ENCODE measurements around the gene SLC10A7.

The SLC10A7 gene

DNA sequence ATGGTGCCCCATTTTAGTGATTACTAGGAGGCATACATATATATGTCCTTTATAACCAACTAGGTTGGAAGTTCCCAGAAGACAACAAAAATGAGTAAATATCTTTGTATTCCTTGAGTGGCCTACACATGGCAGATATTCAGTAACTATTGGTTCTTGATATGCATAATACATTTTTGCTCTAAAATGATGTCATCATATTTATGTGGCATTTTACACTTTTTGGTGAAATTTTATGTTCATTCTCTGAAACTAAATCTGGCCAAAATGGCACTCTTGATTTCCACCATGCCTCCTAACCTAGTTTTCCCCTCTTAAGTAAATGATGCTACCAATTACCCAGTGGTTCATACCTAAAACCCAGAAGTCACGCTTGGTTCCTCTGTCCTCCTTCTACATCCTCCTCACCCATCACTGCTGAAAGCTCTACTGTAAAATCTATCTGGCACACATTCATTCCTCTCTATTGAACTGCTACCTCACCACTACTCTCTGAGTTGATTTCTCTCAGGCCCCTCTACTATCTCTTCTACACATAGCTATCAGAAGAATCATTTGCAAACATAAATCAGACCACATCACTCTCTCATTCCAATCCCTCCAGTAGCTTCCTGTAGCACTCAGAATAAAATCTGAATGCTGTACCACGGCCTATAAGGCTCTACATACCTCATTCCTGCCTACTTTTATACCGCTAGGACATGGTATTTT is 13.4 kb downstream of the SLC10A7 start:
- Histone ChIP-seq H3K27me3 (ENCODE audit: low read depth, low read length) (no peaks in the 10 kb centered on the region), H3K79me2 (ENCODE audit: low read length) (no peaks in the 10 kb centered on the region), H3K4me1 (ENCODE audit: low read length) (no peaks in the 10 kb centered on the region), H3K27ac (ENCODE audit: low read length) (no peak overlapping the region), H3K9ac (ENCODE audit: low read length) (no peak overlapping the region), H3K36me3 (replicated peaks; ENCODE audit: low read depth, low read length) (peaks cover 9% of the 10 kb centered on the region), H3K4me3 (ENCODE audit: low read length) (no peak overlapping the region), H4K20me1 (ENCODE audit: insufficient read depth, low read length) (no peaks in the 10 kb centered on the region), H3K9me3 (ENCODE audit: insufficient read depth, low read length) (no peaks in the 10 kb centered on the region), H2AFZ (ENCODE audit: low read depth, low read length) (no peak overlapping the region), H3K4me2 (ENCODE audit: low read length) (no peak overlapping the region)
- TF ChIP-seq, protein P1, sequence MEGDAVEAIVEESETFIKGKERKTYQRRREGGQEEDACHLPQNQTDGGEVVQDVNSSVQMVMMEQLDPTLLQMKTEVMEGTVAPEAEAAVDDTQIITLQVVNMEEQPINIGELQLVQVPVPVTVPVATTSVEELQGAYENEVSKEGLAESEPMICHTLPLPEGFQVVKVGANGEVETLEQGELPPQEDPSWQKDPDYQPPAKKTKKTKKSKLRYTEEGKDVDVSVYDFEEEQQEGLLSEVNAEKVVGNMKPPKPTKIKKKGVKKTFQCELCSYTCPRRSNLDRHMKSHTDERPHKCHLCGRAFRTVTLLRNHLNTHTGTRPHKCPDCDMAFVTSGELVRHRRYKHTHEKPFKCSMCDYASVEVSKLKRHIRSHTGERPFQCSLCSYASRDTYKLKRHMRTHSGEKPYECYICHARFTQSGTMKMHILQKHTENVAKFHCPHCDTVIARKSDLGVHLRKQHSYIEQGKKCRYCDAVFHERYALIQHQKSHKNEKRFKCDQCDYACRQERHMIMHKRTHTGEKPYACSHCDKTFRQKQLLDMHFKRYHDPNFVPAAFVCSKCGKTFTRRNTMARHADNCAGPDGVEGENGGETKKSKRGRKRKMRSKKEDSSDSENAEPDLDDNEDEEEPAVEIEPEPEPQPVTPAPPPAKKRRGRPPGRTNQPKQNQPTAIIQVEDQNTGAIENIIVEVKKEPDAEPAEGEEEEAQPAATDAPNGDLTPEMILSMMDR (IDR thresholded peaks at IDR 0.05; ENCODE audit: low read depth, low read length): no peak
- TF ChIP-seq EZH2phosphoT487 (IDR thresholded peaks at IDR 0.05; ENCODE audit: low read depth): no peak

DNA sequence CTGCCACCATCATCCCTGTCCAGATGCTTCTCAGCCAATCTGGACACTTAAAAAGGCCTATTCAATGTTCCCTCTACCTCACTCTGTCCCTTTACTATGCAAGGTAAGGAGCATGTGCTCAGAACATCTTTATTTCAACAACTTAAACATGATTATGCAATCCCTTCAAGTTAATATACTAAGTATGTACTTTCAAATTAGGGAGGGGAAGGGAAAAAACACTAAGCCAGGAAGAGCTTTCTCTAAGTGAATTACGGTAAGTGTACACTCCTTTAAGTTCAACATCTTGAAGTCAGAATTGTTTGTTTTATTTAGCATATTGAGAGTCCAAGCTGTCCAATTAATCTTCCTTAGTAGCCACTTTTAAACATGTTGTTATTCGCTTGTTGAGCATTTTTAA is 14.1 kb downstream of the SLC10A7 start:
- Histone ChIP-seq H4K20me1 (ENCODE audit: insufficient read depth, low read length) (no peaks in the 10 kb centered on the region), H3K4me2 (ENCODE audit: low read length) (no peak overlapping the region), H3K4me3 (ENCODE audit: low read length) (no peak overlapping the region), H2AFZ (ENCODE audit: low read depth, low read length) (no peak overlapping the region), H3K9ac (ENCODE audit: low read length) (no peak overlapping the region), H3K4me1 (ENCODE audit: low read length) (no peaks in the 10 kb centered on the region), H3K27me3 (ENCODE audit: low read depth, low read length) (no peaks in the 10 kb centered on the region), H3K9me3 (ENCODE audit: insufficient read depth, low read length) (no peaks in the 10 kb centered on the region), H3K79me2 (ENCODE audit: low read length) (no peaks in the 10 kb centered on the region), H3K27ac (ENCODE audit: low read length) (no peak overlapping the region), H3K36me3 (replicated peaks; ENCODE audit: low read depth, low read length) (peaks cover 9% of the 10 kb centered on the region)
- TF ChIP-seq, protein P1 (IDR thresholded peaks at IDR 0.05; ENCODE audit: low read depth, low read length): no peak
- no peak for TF ChIP-seq EZH2phosphoT487 (IDR thresholded peaks at IDR 0.05; ENCODE audit: low read depth)

DNA sequence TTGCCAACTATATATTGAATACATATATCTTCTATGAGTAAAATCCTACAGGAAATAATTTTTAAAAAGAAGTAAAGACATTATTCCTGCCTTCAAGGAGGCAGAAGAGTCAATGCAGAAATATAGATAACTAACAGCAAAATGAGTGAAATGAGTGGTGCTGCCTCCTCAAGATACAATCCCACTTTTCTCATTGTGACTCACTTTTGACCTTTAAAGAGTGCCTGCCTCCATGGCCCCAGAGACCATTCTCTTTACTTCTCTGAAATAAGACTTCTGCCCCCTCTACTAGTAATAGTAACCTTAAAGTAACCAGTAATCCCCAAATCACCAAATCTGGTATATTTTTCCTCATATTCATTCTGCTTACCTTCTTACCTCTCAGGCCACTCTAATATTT is 15.5 kb downstream of the SLC10A7 start:
- no peaks in the 10 kb centered on the region for H3K27me3 ChIP-seq (ENCODE audit: low read depth, low read length)
- no peak overlapping the region for H3K27ac ChIP-seq (ENCODE audit: low read length)
- no peaks in the 10 kb centered on the region for H3K4me1 ChIP-seq (ENCODE audit: low read length)
- no peak overlapping the region for H3K9ac ChIP-seq (ENCODE audit: low read length)
- H3K4me3 ChIP-seq (ENCODE audit: low read length): no peak overlapping the region
- no peaks in the 10 kb centered on the region for H3K9me3 ChIP-seq (ENCODE audit: insufficient read depth, low read length)
- H4K20me1 ChIP-seq (ENCODE audit: insufficient read depth, low read length): no peaks in the 10 kb centered on the region
- peaks cover 17% of the 10 kb centered on the region for H3K36me3 ChIP-seq (replicated peaks; ENCODE audit: low read depth, low read length)
- H3K4me2 ChIP-seq (ENCODE audit: low read length): no peak overlapping the region
- TF ChIP-seq, protein P1 (IDR thresholded peaks at IDR 0.05; ENCODE audit: low read depth, low read length): no peak
- TF ChIP-seq EZH2phosphoT487 (IDR thresholded peaks at IDR 0.05; ENCODE audit: low read depth): no peak
- H2AFZ ChIP-seq (ENCODE audit: low read depth, low read length): no peak overlapping the region
- no peaks in the 10 kb centered on the region for H3K79me2 ChIP-seq (ENCODE audit: low read length)

DNA sequence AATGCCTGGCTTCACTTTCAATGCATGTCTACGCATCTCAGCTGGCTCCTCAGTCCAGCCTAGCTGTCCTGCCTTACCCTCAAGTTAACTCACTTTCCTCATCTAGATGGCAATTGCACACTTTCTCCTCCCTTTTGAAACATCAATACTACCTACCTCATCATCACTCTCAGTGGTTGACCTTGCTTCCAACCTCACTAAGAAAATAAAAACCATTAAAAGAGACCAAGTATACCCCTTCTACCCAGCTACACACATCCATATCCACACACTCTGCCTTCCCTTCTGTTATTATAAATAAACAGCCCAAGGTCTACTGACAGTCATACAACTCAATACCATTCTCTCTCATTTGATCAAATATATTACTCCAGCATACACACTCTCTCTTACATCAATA is 21.5 kb downstream of the SLC10A7 start:
- Histone ChIP-seq H3K27ac (ENCODE audit: low read length) (no peak overlapping the region), H3K9me3 (ENCODE audit: insufficient read depth, low read length) (no peaks in the 10 kb centered on the region), H3K4me2 (ENCODE audit: low read length) (no peak overlapping the region), H3K9ac (ENCODE audit: low read length) (no peak overlapping the region), H3K79me2 (ENCODE audit: low read length) (no peaks in the 10 kb centered on the region), H3K36me3 (replicated peaks; ENCODE audit: low read depth, low read length) (peaks cover 15% of the 10 kb centered on the region), H3K4me1 (ENCODE audit: low read length) (no peaks in the 10 kb centered on the region), H3K27me3 (ENCODE audit: low read depth, low read length) (no peaks in the 10 kb centered on the region), H4K20me1 (ENCODE audit: insufficient read depth, low read length) (no peaks in the 10 kb centered on the region), H3K4me3 (ENCODE audit: low read length) (no peak overlapping the region), H2AFZ (ENCODE audit: low read depth, low read length) (no peak overlapping the region)
- no peak for TF ChIP-seq EZH2phosphoT487 (IDR thresholded peaks at IDR 0.05; ENCODE audit: low read depth)
- TF ChIP-seq, protein P1 (IDR thresholded peaks at IDR 0.05; ENCODE audit: low read depth, low read length): no peak
